ENCODE results near the gene WDR46. TPM values are rescaled to one million over a fixed set of nuclear protein-coding genes. Genes with fewer than 3 reads are reported as not detected.

Gene WDR46
- total and polyA plus RNA-seq, 12 donors = 44.0 to 139 (median 57.7) TPM

DNA sequence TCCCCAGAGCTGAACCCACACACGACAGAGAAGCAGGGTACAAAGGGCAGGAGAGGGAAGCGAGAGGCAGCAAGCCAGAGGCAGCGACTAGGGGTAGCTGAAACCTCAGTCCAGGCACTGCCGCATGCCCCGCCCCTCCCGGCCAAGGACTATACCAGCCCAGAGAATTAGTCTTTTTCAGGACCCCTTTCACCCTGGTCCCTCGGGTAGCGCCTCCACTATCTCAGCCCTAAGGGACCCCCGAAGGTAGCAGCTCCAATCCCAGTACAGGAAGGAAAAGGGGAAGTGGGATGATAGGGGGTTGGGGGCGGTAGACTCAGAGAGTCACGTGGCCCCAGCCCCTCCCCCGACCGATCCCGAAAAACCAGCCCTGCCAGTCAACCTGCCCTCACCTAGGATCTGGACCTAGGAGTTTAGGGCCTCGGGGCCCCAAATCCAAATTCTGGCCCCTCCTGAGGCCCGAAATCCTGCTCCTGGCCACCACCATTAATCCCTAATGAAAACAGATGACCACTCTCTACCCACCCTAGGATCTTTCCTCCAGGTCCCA, 8.4 kb upstream of the WDR46 start:
- peak overlapping the region in 4 of 5 donors; percentile 87 to 97 (median 95) for H3K27ac ChIP-seq
- peak overlapping the region in 3 of 4 donors; percentile 16 to 88 (median 67) for H3K4me3 ChIP-seq
- H3K4me1 ChIP-seq (replicated peaks in 1 of 2) = peaks cover 21 to 26% of the 10 kb centered on the region in 2 donors
- intact Hi-C loops (cut with DNase I) = no loop called here
- TF ChIP-seq, protein P1, sequence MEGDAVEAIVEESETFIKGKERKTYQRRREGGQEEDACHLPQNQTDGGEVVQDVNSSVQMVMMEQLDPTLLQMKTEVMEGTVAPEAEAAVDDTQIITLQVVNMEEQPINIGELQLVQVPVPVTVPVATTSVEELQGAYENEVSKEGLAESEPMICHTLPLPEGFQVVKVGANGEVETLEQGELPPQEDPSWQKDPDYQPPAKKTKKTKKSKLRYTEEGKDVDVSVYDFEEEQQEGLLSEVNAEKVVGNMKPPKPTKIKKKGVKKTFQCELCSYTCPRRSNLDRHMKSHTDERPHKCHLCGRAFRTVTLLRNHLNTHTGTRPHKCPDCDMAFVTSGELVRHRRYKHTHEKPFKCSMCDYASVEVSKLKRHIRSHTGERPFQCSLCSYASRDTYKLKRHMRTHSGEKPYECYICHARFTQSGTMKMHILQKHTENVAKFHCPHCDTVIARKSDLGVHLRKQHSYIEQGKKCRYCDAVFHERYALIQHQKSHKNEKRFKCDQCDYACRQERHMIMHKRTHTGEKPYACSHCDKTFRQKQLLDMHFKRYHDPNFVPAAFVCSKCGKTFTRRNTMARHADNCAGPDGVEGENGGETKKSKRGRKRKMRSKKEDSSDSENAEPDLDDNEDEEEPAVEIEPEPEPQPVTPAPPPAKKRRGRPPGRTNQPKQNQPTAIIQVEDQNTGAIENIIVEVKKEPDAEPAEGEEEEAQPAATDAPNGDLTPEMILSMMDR (IDR thresholded peaks at IDR 0.05) = no peak
- TF ChIP-seq POLR2A (IDR thresholded peaks at IDR 0.05) = no peak
- H3K27me3 ChIP-seq = no peaks in the 10 kb centered on the region
- DNase-seq = peak; percentile 58 to 75 (median 68)
- peaks cover 0 to 47% of the 10 kb centered on the region in 2 donors for H3K36me3 ChIP-seq (replicated peaks in 1 of 2)
- H3K9me3 ChIP-seq (replicated peaks in 1 of 3) = no peaks in the 10 kb centered on the region
- WGBS, 4 donors = 6 to 20% (median 8%) methylated on average over 3 to 16 of the region's 16 CpGs

DNA sequence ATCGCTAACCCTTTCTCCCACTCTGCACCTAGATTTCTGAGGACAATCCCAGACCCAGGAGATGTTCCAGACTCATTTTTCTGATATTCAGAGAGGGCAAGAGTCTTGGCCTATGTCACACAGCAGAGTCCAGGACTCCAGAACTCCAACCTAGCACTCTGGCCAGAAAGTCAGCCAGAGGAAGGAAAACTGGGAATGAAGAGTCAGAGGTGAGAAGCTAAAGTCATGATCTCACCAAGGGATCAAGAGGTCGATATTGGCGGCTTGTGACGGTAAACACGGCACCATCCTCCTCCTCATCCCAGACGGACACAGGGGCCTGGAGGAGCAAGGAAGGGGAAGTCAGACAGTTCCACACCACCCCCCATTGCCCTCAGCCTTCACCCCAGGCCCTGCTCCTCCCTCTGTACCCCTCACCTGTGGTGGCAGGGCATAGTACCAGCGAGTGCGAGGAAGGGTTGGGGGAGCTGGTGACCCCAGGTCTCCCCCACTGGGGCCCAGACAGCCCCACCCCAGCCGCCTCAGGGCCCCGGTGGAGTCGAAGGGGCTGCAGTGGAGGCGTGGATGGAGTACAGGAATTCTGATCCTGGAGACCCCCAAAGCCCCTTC, 7.9 kb upstream of the WDR46 start:
- Histone ChIP-seq H3K4me3 (peak overlapping the region in 3 of 4 donors; percentile 16 to 88 (median 67)), H3K4me1 (replicated peaks in 1 of 2) (peaks cover 21 to 26% of the 10 kb centered on the region in 2 donors), H3K36me3 (replicated peaks in 1 of 2) (peaks cover 0 to 49% of the 10 kb centered on the region in 2 donors), H3K9me3 (replicated peaks in 1 of 3) (no peaks in the 10 kb centered on the region), H3K27ac (peak overlapping the region in 4 of 5 donors; percentile 87 to 97 (median 95)), H3K27me3 (no peaks in the 10 kb centered on the region)
- WGBS, 4 donors = 66 to 86% (median 71%) methylated on average over 6 to 12 of the region's 12 CpGs
- TF ChIP-seq, protein P1 (IDR thresholded peaks at IDR 0.05) = no peak
- no peak for TF ChIP-seq POLR2A (IDR thresholded peaks at IDR 0.05)
- peak in 1 of 7 donors; percentile 24 for DNase-seq
- intact Hi-C loops (cut with DNase I) = no loop called here

DNA sequence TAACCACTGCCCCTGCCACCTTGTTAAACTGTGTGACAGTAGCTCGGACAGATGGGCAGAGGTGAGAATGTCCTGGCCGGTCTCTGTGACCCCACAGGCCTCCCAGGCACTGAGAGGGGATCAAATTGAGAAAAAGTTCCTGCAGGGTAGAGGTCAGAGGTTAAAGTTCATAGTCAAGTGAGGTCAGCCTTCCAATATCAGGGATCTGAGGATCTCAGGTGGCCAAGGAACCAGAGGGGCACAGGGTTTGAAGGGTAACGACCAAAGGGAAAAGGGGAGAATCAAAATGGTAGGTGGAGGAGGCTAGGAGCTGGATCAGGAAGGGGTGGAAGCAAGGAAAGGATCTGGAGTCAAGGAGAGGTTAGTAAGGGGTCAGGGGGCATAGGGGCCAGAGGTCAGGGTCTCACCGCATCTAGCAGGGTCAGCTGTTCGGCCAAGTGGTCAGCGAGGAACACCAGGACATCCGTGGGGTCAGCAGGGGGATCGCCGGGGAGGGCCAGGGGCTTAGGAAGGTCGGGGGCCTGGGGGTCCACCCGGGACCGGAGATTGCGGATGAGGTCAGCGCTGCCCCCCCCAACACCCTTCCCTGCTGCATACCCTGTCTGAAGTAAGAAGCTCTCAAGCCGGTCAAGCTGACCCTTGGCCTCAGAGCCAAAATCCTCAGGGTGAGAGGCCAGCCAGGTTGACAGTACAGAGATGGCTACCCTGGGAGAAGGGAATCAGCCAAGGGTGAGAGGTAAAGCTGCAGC, 6.8 kb upstream of the WDR46 start:
- H3K9me3 ChIP-seq (replicated peaks in 1 of 3) = no peaks in the 10 kb centered on the region
- peaks cover 16 to 18% of the 10 kb centered on the region in 2 donors for H3K4me1 ChIP-seq (replicated peaks in 1 of 2)
- no peak overlapping the region for H3K4me3 ChIP-seq
- TF ChIP-seq POLR2A (IDR thresholded peaks at IDR 0.05) = no peak
- TF ChIP-seq, protein P1 (IDR thresholded peaks at IDR 0.05) = no peak
- peaks cover 0 to 53% of the 10 kb centered on the region in 2 donors for H3K36me3 ChIP-seq (replicated peaks in 1 of 2)
- H3K27ac ChIP-seq = no peak overlapping the region
- intact Hi-C loops (cut with DNase I) = no loop called here
- peak in 1 of 7 donors; percentile 20 for DNase-seq
- H3K27me3 ChIP-seq = no peaks in the 10 kb centered on the region
- WGBS, 4 donors = 85 to 86% (median 85%) methylated on average over 9 to 15 of the region's 15 CpGs

DNA sequence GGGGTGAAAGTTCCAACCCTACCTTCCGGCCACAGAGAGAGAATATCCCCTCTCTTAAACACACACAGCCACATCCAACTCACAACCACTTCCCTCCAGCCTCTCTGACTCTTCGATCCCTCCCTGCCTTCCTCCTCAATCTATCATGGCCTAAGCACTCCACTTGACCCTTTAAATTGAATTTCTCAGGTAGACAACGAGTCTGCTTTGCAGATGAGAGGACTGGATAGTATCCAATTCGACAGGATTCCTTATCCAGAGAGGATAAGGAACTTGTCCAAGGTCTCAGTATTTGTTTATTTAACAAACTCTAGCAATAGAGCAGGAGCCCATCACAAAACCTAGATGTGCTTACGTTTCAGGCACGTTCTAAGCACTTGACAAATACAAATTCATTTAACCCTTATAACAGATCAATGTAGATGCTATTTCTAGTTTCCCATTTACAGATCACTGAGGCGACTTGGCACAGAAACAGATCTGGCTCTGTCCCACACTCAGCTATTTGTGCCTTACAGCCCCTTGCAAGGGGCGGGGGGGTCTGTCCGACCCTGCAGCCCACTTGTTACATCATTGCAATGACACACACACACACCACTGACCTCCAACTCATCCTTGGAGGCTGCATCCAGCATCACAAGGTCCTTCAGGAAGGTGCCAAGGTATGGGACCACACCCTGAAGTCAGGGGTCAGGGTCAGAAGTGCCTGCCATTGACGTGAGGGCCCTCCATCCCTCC, 5.2 kb upstream of the WDR46 start:
- 62 to 63% (median 62%) methylated on average over 9 to 10 of the region's 10 CpGs for WGBS, 4 donors
- peaks cover 13 to 21% of the 10 kb centered on the region in 2 donors for H3K4me1 ChIP-seq (replicated peaks in 1 of 2)
- H3K36me3 ChIP-seq (replicated peaks in 1 of 2) = peaks cover 0 to 53% of the 10 kb centered on the region in 2 donors
- H3K27me3 ChIP-seq = no peaks in the 10 kb centered on the region
- TF ChIP-seq, protein P1 (IDR thresholded peaks at IDR 0.05) = no peak
- TF ChIP-seq POLR2A (IDR thresholded peaks at IDR 0.05) = no peak
- H3K27ac ChIP-seq = no peak overlapping the region
- DNase-seq = no peak
- intact Hi-C loops (cut with DNase I) = no loop called here
- H3K9me3 ChIP-seq (replicated peaks in 1 of 3) = no peaks in the 10 kb centered on the region
- H3K4me3 ChIP-seq = no peak overlapping the region
